Left lobe of liver (tissue), 2 donors: Measurements from ENCODE around the gene FAF1. TPM values are rescaled to one million over a fixed set of nuclear protein-coding genes. Genes with fewer than 3 reads are reported as not detected.

Experiments used
- ATAC-seq: fragments of 200-7000 bp; cut with Tn5 transposase; one replicate; pipeline ENCODE4 v1.9.1; 2020; ENCODE audit warnings: mild to moderate bottlenecking, moderate library complexity
- DNase-seq: peaks from one replicate; pipeline ENCODE4 v3.0.0-alpha.2; 2020; ENCODE audit warnings: low spot score
- total RNA-seq: library from RNA; stranded (reverse); gene quantifications from one replicate; pipeline ENCODE4 v1.2.1, GENCODE V29; 2021
- donor health status: DM: no; HTN: no; CAD: no; lungs with moderate emphysema.
- donor health status: DM: no; HTN: yes; CAD: no.

The FAF1 gene
- total RNA-seq, 1 donor from 2014 or later, result 22.3 TPM

- DNase-seq, result no peak
- ATAC-seq, result no peak
Observed at GRCh38 chr1:50523548-50523947, 436.5 kb downstream of the FAF1 start.

- ATAC-seq, result no peak
- no peak for DNase-seq
Observed at GRCh38 chr1:50522691-50523342, 437.2 kb downstream of the FAF1 start.

- ATAC-seq (no peak), DNase-seq (no peak)
Observed at GRCh38 chr1:50521703-50522102, 438.4 kb downstream of the FAF1 start.

DNA sequence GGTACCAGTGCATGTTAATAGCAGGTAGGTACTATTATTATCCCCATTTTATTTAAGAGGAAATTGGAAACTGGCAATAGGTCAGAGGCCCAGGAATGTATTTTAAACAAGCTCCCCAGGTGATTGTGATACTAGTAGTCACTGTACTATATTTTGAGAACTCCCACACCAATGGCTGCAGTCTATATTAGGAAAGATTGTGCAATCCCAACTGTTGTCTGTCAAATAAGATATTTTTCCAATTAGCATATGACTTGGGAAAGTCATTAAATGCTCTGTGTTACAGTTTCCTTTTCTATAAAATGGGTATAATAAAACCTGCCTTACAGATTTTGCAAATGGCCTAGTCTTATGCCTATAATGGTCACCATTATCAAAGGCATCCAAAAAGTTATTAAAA lies 442.6 kb downstream of the FAF1 start:
- no peak for DNase-seq
- ATAC-seq, result no peak

GRCh38 chr1:50516056-50516455 lies 444.0 kb downstream of the FAF1 start:
- no peak for DNase-seq
- ATAC-seq, result no peak

DNA sequence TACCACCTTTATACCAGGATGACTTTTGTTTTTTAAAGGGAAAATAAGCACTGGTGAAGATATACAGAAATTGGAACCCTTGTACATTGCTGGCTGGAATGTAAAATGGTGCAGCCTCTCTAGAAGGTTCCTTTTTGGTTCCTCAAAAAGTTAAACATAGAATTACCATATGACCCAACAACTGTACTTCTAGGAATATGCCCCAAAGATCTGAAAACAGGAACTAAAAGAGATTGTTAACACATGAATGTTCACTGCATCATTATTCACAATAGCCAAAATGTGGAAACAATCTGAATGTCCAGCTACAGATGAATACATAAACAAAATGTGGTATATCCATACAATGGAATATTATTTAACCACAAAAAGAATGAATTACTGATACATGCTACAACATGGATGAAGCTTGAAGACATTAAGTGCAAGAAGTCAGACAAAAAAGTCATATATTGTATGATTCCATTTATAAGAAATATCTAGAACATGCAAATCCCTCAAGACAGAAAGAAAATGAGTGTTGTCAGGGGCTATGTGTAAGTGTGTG lies 452.0 kb downstream of the FAF1 start:
- no peak for DNase-seq
- no peak for ATAC-seq

DNA sequence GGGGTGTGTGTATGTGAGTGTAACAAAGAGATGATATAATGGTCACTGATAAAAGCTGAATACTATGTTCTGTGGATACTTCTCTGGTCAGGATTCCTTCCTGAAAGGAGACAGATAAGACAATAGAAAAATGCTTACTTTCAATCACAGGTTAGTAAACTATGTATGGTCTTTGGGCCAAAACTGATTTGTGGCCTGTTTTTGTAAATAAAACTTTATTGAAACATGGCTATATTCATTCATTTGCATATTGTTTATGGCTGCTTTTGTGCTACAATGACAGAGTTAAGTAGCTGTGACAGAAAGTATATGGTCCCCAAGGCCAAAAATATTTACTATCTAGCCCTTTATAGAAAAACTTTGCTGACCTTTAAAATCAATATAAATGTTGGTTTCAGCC lies 454.6 kb downstream of the FAF1 start:
- ATAC-seq (no peak), DNase-seq (no peak)

- DNase-seq (no peak), ATAC-seq (no peak)
Observed at GRCh38 chr1:50503515-50503914, 456.6 kb downstream of the FAF1 start.

DNA sequence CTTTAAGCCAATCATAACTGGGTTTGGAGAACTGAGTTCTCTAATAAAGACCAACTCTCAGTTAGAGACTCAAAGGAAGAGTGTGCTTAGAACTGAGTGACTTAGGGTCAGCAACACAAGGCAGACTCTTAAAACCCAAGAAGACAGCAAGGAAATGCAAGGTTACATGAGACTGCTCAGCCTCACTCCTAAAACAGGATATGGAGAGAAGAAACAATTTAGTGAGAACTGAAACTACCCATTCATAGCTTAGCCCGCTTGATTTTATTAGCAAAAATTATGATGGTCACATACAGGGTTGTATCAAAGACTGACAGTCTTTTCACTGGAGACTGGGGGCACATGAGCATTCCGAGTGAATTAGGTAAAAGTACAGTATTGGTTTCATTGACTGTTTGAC lies 457.9 kb downstream of the FAF1 start:
- DNase-seq, result no peak
- no peak for ATAC-seq

DNA sequence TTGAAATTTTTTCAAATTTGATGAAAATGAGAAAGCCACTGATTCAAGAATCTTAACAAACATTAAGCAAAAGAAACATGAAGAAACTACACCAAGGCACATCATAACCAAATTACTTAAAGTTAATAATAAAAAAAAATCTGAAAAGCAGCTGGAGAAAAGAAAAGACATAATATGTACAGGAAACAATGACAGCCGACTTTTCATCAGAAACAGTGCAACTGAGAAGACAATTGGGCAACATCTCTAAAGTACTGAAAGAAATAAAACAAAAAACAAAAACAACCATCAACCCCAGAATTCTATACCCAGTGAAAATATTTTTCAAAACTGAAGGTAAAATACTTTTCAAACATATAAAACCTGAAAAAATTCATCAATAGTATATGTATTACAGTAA lies 463.1 kb downstream of the FAF1 start:
- no peak for ATAC-seq
- no peak for DNase-seq

- ATAC-seq (no peak), DNase-seq (no peak)
Observed at GRCh38 chr1:50493710-50494109, 466.4 kb downstream of the FAF1 start.

DNA sequence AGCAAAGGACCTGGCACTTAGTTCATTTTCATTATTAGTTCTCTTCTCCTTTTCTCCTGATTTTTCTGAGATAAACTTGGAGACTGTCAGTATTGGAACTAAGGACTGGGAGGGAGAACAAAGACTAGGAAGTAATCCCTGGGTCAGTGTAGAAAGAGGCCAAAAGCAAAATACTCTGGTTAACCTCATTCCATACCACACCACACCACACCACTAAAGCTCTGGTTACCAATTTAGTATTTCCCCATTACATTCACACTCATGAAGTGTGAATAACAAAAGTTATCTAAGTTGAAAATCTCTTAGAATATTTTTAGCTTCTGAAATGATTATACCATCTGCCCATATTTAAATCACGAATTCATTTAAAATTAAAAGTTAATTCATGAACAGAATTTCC lies 467.9 kb downstream of the FAF1 start:
- ATAC-seq, result no peak
- DNase-seq, result no peak

DNA sequence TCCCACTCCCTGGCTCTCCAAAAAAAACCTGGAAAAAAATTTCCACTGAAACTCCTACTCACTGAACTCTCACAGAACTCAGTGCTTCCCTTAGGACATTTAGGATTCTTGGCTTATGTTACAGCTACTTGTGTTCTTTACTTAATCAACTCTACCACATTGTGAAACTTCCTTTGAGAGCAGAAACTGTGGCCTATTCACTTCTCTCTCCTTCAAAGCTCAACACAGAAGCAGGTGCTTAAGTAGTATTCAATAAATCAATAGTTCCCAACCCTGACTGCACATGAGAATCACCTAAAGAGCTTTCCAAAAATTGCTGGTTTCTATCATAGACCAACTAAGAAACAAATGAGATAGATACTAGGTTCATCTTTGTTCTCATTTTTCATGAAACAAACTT lies 468.9 kb downstream of the FAF1 start:
- DNase-seq (no peak), ATAC-seq (no peak)

DNA sequence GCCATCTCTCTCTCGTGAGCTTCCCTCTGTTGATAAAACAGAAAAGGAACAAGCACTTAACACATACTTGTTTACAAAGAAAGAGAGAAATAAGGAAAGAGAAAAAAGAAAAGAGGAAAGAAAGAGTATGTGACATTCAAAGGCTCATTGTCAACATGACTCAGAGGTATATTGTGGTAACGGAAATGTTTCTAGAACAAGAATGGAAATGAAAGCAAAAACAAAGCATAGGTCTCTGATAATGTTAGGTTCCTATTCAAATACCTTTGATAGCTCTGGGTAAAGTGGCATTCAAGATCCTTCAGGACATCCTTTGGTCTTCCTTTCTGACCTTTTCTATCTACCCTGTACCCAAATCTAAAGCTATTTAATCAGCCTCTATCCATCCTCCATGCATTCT lies 469.4 kb downstream of the FAF1 start:
- DNase-seq, result no peak
- ATAC-seq, result no peak

DNA sequence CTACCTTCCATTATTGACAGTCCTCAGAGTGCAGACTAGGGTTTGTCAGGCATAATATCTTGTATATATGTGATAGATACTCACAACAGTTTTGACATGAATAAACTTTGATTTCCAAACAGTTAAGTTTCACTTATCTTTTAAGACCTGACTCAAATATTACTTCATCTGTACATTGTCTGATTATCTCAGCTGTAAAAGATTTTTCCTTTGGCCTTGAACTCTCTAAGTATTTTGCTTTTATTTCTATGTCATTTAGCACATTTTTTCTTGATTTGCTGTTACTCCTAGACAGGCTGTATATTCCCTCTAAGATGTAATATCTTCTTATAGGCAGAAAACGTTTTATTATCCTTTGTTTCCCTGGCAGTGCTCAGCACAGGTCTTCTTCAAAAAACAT lies 471.2 kb downstream of the FAF1 start:
- ATAC-seq, result no peak
- DNase-seq, result no peak

GRCh38 chr1:50488356-50488755 lies 471.7 kb downstream of the FAF1 start:
- ATAC-seq (no peak), DNase-seq (no peak)

DNA sequence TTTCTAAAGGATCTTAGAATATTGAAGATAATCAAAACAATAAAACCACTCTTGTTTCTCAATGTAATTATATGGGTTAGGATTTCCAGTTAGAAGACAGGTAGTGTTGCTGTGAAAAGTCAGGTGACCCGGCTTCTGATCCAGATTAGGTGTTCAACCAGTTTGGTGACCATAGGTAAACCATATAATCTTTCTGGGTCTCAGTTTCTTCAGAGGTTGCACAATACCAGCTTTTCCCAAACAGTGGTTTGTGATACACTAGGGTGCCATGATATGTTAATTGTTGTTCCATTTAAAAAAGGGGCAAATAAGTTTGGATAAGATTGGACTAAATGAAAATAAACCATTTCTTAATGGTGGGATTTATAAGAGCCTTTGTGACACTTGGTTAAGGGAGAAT lies 472.3 kb downstream of the FAF1 start:
- no peak for ATAC-seq

GRCh38 chr1:50481142-50481736 lies 478.8 kb downstream of the FAF1 start:
- no peak for DNase-seq
- no peak for ATAC-seq

More for the DNA sequence above, 472.3 kb downstream of the FAF1 start:
- DNase-seq, result no peak

- DNase-seq (no peak), ATAC-seq (no peak)
Observed at GRCh38 chr1:50476800-50477199, 483.3 kb downstream of the FAF1 start.

GRCh38 chr1:50474859-50475809 lies 484.9 kb downstream of the FAF1 start:
- no peak for DNase-seq
- peak; percentile 95 for ATAC-seq

DNA sequence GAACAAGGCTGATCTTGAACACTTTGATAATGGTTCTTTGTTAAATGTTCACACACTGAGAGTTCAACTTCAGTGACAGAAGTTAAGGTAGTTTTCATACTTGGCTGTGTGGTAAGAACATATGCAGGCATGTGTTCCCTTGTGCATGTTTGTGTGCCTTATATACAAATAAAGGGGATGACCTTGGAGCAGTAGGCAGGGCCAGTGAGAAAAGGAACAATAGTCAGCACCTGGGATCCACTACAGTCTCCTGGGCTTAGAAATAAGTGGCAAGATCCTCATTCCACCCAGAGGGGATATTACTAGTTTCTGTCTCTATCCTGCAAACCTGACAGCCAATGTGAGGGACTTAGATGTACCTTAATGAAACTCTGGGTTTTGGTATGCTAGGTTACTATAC lies 486.6 kb downstream of the FAF1 start:
- ATAC-seq (no peak), DNase-seq (no peak)

GRCh38 chr1:50471967-50472366 lies 488.1 kb downstream of the FAF1 start:
- DNase-seq (no peak), ATAC-seq (no peak)
